RWPE2 (cell line): ENCODE results near the gene PID1.

Source experiments
- ATAC-seq: fragments of 200-7000 bp; cut with Tn5 transposase; 3 replicates; pipeline ENCODE4 v1.9.1; 2021; ENCODE audit warnings: low read depth
- DNase-seq: peaks from one replicate; pipeline ENCODE4 v3.0.0-alpha.2; 2020; ENCODE audit warnings: low spot score
- H3K27ac ChIP-seq: fragments of 450-650 bp; 2 replicates; pipeline ENCODE4 v1.5.1; 2017; ENCODE audit warnings: mild to moderate bottlenecking; ENCODE audit not compliant: poor library complexity, severe bottlenecking
- H3K27me3 ChIP-seq: fragments of 250-450 bp; sonication (Bioruptor Pico); 2 replicates; pipeline ENCODE4 v1.5.1; 2021; ENCODE audit warnings: mild to moderate bottlenecking, moderate library complexity; ENCODE audit not compliant: insufficient read depth, poor library complexity, severe bottlenecking
- H3K36me3 ChIP-seq: fragments of 250-450 bp; sonication (Bioruptor Pico); 2 replicates; pipeline ENCODE4 v1.5.1; 2020; ENCODE audit warnings: low read depth, mild to moderate bottlenecking, moderate library complexity
- H3K4me1 ChIP-seq: fragments of 250-450 bp; sonication (Bioruptor Pico); 2 replicates; pipeline ENCODE4 v1.5.1; 2021; ENCODE audit warnings: mild to moderate bottlenecking, moderate library complexity; ENCODE audit not compliant: insufficient read depth, poor library complexity, severe bottlenecking
- H3K4me3 ChIP-seq: fragments of 250-450 bp; sonication (Bioruptor Pico); 2 replicates; pipeline ENCODE4 v1.5.1; 2021; ENCODE audit warnings: mild to moderate bottlenecking, moderate library complexity; ENCODE audit not compliant: severe bottlenecking
- H3K9me3 ChIP-seq: fragments of 250-450 bp; sonication (Bioruptor Pico); 2 replicates; pipeline ENCODE4 v1.5.1; 2021; ENCODE audit warnings: mild to moderate bottlenecking, moderate library complexity; ENCODE audit not compliant: severe bottlenecking
- TF ChIP-seq, protein P1 (sequence below): fragments of 450-650 bp; IDR thresholded peaks from one replicate; pipeline ENCODE4 v1.5.1; 2017; ENCODE audit warnings: mild to moderate bottlenecking, moderate library complexity; ENCODE audit not compliant: poor library complexity, severe bottlenecking

Gene PID1

DNA sequence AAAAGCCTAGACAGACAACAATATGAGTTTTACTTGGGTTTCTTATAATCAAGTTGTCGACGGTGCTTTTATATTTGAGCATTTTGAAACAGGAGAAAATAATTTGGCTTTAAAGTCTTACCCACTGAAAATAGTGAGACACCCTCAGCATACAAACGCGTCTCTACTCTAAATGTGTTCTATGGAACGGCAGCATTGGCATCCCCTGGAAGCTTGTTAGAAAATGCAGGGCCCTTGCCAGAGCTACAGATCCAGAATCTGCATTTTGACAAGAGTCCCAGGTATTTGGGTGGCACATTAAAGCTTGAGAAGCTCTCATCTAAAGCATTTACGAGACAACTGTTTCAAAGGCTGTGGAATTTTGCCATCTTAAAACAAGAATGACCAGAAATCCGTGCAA lies 163.5 kb downstream of the PID1 start:
- no peak for DNase-seq
- Histone ChIP-seq H3K27me3 (no peaks in the 10 kb centered on the region), H3K4me3 (no peak overlapping the region), H3K36me3 (no peaks in the 10 kb centered on the region), H3K9me3 (no peaks in the 10 kb centered on the region), H3K4me1 (no peaks in the 10 kb centered on the region), H3K27ac (no peak overlapping the region)
- ATAC-seq = no peak
- TF ChIP-seq, protein P1, sequence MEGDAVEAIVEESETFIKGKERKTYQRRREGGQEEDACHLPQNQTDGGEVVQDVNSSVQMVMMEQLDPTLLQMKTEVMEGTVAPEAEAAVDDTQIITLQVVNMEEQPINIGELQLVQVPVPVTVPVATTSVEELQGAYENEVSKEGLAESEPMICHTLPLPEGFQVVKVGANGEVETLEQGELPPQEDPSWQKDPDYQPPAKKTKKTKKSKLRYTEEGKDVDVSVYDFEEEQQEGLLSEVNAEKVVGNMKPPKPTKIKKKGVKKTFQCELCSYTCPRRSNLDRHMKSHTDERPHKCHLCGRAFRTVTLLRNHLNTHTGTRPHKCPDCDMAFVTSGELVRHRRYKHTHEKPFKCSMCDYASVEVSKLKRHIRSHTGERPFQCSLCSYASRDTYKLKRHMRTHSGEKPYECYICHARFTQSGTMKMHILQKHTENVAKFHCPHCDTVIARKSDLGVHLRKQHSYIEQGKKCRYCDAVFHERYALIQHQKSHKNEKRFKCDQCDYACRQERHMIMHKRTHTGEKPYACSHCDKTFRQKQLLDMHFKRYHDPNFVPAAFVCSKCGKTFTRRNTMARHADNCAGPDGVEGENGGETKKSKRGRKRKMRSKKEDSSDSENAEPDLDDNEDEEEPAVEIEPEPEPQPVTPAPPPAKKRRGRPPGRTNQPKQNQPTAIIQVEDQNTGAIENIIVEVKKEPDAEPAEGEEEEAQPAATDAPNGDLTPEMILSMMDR = no peak

DNA sequence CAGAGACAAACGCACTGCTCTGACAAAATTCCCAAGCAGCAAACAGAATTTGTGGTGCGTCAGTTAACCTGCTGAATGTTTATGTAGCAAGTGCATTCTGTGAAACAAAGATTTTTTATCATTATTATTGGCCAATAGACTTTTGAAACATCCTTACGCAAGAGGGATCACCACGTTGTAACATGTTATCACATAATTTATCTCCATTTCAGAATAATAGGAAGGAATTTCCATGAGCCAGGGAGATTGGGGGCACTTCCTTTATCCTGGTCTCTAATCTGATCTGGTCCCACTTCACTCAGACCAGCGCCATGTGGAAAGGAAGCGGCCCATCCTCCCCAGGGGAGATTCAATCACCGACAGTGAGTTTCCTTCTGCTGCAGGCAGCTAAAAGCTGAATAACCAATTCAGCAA lies 166.1 kb downstream of the PID1 start:
- no peak overlapping the region for H3K4me3 ChIP-seq
- TF ChIP-seq, protein P1 = no peak
- ATAC-seq = no peak
- no peaks in the 10 kb centered on the region for H3K36me3 ChIP-seq
- H3K4me1 ChIP-seq = no peaks in the 10 kb centered on the region
- no peak for DNase-seq
- H3K9me3 ChIP-seq = no peaks in the 10 kb centered on the region
- H3K27me3 ChIP-seq = no peaks in the 10 kb centered on the region
- no peak overlapping the region for H3K27ac ChIP-seq

DNA sequence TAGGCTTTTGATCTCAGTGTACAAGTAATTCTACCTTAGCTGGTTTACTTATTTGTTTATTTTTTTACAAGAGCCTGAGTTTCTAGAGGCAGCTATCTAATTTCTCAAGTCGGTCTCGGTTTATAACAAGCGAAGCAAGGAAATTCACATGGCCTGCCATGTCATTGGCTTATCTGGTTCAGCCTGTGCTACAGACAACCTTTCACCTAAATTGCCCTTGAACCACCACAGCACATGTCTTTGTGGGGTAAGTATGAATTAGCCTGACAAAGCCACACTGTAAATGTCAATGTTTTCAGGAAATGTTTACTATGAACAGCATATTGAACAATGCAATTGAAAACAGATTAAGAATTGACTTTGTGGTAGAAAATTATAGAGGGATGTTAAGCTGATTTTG lies 167.1 kb downstream of the PID1 start:
- no peaks in the 10 kb centered on the region for H3K36me3 ChIP-seq
- no peaks in the 10 kb centered on the region for H3K4me1 ChIP-seq
- no peaks in the 10 kb centered on the region for H3K9me3 ChIP-seq
- no peak overlapping the region for H3K27ac ChIP-seq
- TF ChIP-seq, protein P1 = no peak
- ATAC-seq = no peak
- no peaks in the 10 kb centered on the region for H3K27me3 ChIP-seq
- H3K4me3 ChIP-seq = no peak overlapping the region
- no peak for DNase-seq

DNA sequence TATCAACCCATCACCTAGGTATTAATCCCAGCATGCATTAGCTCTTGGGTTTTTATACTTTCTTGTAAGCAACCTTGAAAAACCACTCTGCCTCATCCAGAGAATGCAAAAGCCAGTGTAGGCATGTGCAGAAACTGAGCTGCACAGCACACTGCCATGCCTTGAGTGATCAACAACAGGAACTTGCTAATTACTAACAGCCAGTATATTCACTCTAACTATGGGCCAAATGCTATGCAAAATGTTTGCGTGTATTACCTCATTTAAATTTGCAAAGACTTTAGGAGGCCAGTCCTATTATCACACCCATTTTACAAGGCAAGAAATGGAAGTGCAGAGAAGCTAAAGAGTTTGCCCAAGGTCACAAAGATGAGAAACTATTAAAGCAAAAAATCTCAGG lies 169.8 kb downstream of the PID1 start:
- no peaks in the 10 kb centered on the region for H3K27me3 ChIP-seq
- no peak for ATAC-seq
- no peak overlapping the region for H3K4me3 ChIP-seq
- TF ChIP-seq, protein P1 = no peak
- no peak for DNase-seq
- H3K9me3 ChIP-seq = no peaks in the 10 kb centered on the region
- H3K4me1 ChIP-seq = no peaks in the 10 kb centered on the region
- H3K27ac ChIP-seq = no peak overlapping the region
- H3K36me3 ChIP-seq = no peaks in the 10 kb centered on the region

DNA sequence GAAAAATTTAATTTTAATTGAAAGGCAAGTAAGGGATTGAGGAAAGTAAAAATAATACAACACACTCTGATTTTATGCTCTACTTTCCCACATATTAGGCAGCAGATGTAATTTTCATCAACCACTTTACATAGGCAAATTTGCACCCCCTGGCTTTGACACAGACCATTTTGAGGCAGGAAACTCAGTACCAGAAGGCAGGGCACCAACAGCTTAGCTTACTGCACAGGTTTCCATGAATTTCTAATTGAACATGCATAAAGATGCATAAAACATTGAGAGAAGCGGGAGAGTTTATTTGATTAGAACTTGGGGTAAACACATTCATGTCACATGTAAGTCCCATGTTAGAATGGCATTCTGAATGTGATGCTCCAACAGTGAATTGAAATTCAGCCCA lies 171.9 kb downstream of the PID1 start:
- Histone ChIP-seq H3K4me3 (no peak overlapping the region), H3K27ac (no peak overlapping the region), H3K36me3 (no peaks in the 10 kb centered on the region), H3K9me3 (no peaks in the 10 kb centered on the region), H3K27me3 (no peaks in the 10 kb centered on the region), H3K4me1 (no peaks in the 10 kb centered on the region)
- TF ChIP-seq, protein P1 = no peak
- no peak for ATAC-seq
- no peak for DNase-seq
